Lung microvascular endothelial cell (primary cell): ENCODE results near the gene MTCH2. TPM values are rescaled to one million over a fixed set of nuclear protein-coding genes. Genes with fewer than 3 reads are reported as not detected.
A peak's percentile ranks its signal among the peaks of the same experiment; 100 is the strongest.
"Not testable (repeated sequence)": the region's sequence is repeated elsewhere in the genome, so short reads cannot be mapped to it uniquely, and the experiment has no call there.

Source experiments
- DNase-seq, 2 donors: peaks; one replicate each; pipeline versions ENCODE4 v3.0.0 to v3.0.0-alpha.2; 2010; ENCODE audit warnings: low read depth in 2 of 2
- total RNA-seq: library from RNA; depleted of rRNA; stranded (reverse); fragments of >200 nt; gene quantifications from 2 replicates; pipeline ENCODE4 v1.2.1, GENCODE V29; 2014

Gene MTCH2
- 72.8 and 86.3 TPM in 2 replicates for total RNA-seq

GRCh38 chr11:47642099-47642855 lies at the start of gene MTCH2:
MTCH2 (minus strand) TSS chr11:47642559; CDS start chr11:47642465, 94 bp downstream.
- DNase-seq = peak; percentile 98 to 99

GRCh38 chr11:47691979-47692378 lies 49.6 kb upstream of the MTCH2 start:
- no peak for DNase-seq

DNA sequence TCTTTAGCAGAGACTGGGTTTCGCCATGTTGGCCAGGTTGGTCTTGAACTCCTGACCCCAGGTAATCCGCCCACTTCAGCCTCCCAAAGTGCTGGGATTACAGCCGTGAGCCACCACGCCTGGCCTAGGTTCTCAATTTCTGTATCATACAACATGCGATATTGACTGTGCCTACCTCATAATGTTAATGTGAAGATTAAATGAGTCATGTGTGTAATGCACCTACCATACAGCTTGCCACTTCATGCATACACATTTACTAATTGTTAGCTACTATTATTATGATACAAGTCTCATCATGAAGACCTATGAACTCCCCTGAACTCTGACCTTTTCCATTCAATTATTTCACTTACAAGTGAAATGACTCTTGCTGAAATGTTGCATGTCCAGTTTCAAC lies 47.1 kb upstream of the MTCH2 start:
- DNase-seq = no peak

- no peak for DNase-seq
Measured at GRCh38 chr11:47688991-47689390, 46.6 kb upstream of the MTCH2 start.

DNA sequence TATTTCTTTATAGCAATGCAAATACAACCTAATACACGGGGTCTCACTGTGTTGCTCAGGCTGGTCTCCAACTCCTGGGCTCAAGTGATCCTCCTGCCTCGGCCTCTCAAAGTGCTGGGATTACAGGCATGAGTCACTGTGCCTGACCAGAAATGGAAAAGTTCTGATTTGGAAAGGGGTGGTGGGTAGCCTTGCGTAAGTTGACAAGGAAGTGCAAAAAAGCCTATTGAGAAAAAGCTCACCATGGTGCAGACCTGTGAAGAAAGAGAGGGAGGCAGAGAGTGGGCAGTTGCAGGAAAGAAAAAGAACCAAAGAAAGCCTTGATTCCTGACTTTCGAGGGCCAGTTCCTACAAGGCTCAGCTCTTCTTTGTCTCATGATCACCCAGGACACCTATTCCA lies 45.8 kb upstream of the MTCH2 start:
- DNase-seq = no peak

DNA sequence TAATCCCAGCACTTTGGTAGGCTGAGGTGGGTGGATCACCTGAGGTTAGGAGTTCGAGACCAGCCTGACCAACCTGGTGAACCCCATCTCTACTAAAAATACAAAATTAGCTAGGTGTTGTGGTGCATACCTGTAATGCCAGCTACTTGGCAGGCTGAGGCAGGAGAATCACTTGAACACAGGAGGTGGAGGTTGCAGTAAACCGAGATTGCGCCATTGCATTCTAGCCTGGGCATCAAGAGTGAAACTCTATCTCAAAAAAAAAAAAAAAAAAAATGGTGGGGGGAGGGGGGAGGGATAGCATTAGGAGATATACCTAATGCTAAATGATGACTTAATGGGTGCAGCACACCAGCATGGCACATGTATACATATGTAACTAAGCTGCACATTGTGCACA lies 44.3 kb upstream of the MTCH2 start:
- not testable (repeated sequence) for DNase-seq

DNA sequence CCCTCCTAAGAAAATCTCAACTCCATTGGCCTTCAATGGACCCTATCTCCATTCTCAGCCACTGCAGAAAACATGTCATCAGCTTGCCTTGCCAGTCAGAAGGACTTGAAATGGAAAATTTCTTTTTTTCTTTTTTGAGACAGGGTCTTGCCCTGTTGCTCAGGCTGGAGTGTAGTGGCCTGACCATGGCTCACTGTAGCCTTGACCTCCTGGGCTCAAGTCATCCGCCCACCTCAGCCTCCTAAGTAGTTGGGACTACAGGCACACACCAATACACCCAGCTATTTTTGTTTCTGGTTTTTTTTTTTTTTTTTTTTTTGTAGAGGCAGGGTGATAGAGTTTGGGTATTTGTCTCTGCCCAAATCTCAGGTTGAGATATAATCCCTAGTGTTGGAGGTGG lies 43.8 kb upstream of the MTCH2 start:
- no peak for DNase-seq

- no peak for DNase-seq
Measured at GRCh38 chr11:47675851-47676250, 33.5 kb upstream of the MTCH2 start.

GRCh38 chr11:47672283-47672730 lies 29.9 kb upstream of the MTCH2 start:
- no peak for DNase-seq

DNA sequence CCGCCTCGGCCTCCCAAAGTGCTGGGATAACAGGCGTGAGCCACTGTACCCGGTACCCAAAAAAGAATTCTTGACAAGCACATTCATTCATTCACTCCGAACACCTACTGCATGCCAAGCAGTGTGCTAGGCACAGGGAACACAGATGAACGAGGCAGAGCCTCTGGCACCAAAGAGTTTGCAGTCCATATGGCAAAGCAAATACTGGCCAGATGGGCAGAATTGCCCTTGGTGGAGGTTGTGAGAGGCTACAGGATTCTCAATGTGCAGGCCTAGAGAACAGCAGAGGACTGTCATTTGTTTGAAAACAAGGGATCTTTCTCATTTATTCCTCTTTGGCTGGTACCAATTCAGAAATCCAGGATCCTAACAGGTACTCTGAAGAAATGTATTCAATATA lies 27.5 kb upstream of the MTCH2 start:
- DNase-seq = no peak

- peak; percentile 38 to 94 for DNase-seq
Measured at GRCh38 chr11:47668665-47669064, 26.3 kb upstream of the MTCH2 start.

DNA sequence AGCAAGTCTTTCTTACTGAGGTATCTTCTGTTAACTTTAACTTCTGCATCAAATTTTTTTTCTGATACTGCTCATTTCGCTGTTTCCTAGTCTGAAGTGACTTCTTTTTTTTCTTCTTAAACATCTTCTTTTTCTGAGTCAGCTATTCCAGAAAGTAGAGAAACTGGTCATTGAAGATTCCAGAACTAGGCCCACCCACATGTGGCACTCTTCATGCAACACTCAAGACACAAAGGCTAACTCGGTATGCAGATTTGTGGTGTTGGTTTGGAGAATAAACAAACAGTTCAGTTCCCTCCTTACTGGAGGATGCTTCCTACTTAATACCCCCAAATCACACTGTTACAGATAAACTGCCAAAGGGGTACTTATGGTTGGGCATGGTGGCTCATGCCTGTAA lies 25.2 kb upstream of the MTCH2 start:
- DNase-seq = no peak

DNA sequence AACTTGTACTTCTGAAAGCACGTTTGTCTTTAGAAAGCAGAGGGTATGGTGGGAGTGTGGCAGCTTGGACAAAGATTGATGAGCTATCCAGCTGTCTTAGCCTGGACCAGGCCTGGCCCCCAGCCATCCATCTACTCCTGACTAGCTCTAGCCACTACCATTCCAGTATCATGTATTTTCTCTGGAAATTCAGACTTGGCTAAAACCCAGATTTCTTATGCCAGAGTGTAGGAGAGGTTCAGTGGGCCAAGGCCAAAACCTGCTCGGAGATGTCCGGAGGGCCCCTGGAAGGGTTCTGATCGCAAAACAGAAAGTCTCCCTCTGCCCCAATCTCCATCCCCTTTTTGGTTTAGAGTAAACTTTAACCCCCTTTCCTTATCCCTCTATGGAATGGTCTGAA lies 24.8 kb upstream of the MTCH2 start:
- no peak for DNase-seq

- peak in 1 of 2 donors; percentile 17 for DNase-seq
Measured at GRCh38 chr11:47664936-47665335, 22.6 kb upstream of the MTCH2 start.

- no peak for DNase-seq
Measured at GRCh38 chr11:47661245-47661644, 18.9 kb upstream of the MTCH2 start.

DNA sequence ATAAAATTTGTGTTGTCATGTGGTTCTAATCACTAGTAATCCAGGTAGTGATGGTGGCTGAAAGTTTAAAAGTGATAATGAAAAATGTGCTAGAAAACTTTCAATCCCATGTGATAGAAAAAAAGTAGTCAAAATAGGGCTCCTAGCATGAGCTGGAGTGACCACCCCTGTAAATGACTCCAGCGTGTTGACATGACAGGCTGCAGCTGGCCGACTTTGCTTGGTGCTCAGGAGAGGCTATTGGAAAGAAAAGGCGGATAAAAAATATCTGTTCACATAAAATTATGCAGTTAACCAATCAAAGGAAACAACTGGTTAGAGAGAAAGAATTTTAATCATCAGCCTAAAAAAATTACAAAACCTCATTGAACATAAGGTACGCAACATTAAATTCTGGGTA lies 16.9 kb upstream of the MTCH2 start:
- DNase-seq = no peak

DNA sequence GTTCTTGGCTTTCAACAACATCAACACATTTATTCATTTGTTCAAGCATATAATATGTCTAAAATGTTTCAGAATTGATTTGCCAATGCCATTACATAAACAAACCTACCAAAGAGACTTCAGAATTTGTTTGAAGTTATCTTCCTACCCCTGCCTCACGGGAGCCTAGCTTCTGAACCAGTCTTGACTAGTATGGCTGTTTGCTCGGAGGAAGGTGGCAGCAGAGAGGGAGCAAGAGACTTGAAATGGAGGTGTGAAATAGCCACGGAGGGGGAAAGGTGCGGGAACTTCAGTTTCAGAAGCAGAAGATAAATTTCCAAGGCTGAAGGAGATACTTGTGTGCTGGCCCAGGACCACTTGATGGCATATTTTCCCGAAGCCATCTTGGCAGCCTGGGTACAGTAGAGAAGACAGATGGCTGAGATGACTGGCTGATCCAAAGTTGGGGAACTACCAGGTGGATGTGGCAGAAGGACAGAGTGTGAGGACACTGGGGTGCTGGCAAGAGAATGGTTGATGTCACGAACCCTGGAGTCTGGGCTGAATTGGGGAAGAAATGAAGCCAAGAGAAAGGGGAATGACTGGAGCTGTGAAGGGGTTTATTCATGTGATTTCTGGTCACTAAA lies 14.0 kb upstream of the MTCH2 start:
- no peak for DNase-seq

GRCh38 chr11:47651818-47652469 lies 9.6 kb upstream of the MTCH2 start:
- DNase-seq = no peak

GRCh38 chr11:47649276-47649675 lies 6.9 kb upstream of the MTCH2 start:
- no peak for DNase-seq

GRCh38 chr11:47646019-47646418 lies 3.7 kb upstream of the MTCH2 start:
- DNase-seq = no peak

- DNase-seq = no peak
Measured at GRCh38 chr11:47645500-47645899, 3.1 kb upstream of the MTCH2 start.

DNA sequence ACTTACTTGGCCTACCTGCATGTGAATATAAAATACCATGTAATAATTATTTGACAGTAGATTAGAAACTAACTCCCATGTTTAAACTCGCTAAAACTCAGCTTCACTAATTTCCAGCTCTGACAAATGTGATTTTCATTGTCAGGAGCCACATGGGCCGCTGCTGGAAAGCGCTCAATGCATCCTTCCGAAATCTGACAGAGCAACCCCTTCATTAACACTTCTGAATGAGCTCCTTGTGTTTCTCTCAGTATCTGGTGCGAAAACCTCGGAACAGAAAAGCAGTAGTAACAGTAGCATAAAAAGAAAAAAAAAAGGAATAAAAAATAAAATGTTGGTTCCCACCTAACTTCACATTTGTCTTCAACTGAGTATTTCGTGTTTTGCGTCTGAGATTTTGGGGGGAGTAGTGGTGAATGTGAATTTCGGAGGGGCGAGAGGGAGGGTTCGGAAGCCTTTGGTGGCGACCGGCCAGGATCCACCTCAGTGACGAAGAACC lies 710 bp downstream of the MTCH2 start:
- peak; percentile 16 to 25 for DNase-seq
